CD8-positive, alpha-beta memory T cell (primary cell): Measurements from ENCODE around the gene WDR18. TPM values are rescaled to one million over a fixed set of nuclear protein-coding genes. Genes with fewer than 3 reads are reported as not detected.
"Not testable (repeated sequence)": the region's sequence is repeated elsewhere in the genome, so short reads cannot be mapped to it uniquely, and the experiment has no call there.

Experiments
- CTCF ChIA-PET: fragments of 350-600 bp; sonication (Branson Sonifier 250); formaldehyde crosslinking; loops from one replicate; lab custom pipeline; 2021; ENCODE audit warnings: antibody characterized with exemption; lab: Charles Lee
- POLR2A ChIA-PET: fragments of 350-600 bp; sonication (Branson Sonifier 250); formaldehyde crosslinking; loops from one replicate; lab custom pipeline; 2021; ENCODE audit warnings: antibody characterized with exemption; lab: Charles Lee
- DNase-seq, 5 donors: peaks; one replicate each; pipeline versions ENCODE4 v3.0.0 to v3.0.0-alpha.2; 2020 to 2022; ENCODE audit warnings: mixed read lengths in 1 of 5
- H3K27ac ChIP-seq: one replicate; pipeline ENCODE4 v1.7.0; 2013; ENCODE audit warnings: low read depth, mild to moderate bottlenecking, low read length, moderate library complexity
- H3K27me3 ChIP-seq: 2 replicates; pipeline ENCODE4 v1.7.0; 2013; ENCODE audit warnings: low read length, mild to moderate bottlenecking; ENCODE audit not compliant: insufficient read depth, poor library complexity, severe bottlenecking
- H3K36me3 ChIP-seq: 2 replicates; pipeline ENCODE4 v1.7.0; 2013; ENCODE audit warnings: mild to moderate bottlenecking, low read length, moderate library complexity; ENCODE audit not compliant: insufficient read depth
- H3K4me1 ChIP-seq: 2 replicates; pipeline ENCODE4 v1.7.0; 2013; ENCODE audit warnings: mild to moderate bottlenecking, low read length, moderate library complexity; ENCODE audit not compliant: insufficient read depth
- H3K4me3 ChIP-seq: 2 replicates; pipeline ENCODE4 v1.7.0; 2013; ENCODE audit warnings: mild to moderate bottlenecking, low read length
- H3K9me3 ChIP-seq: 2 replicates; pipeline ENCODE4 v1.7.0; 2013; ENCODE audit warnings: mild to moderate bottlenecking, low read length
- H3K27ac Mint-ChIP-seq, 8 donors: one replicate each; pipeline ENCODE4 v1.8.0; 2020 to 2021; ENCODE audit warnings: mixed read lengths in 8 of 8, mild to moderate bottlenecking in 6 of 8, inconsistent platforms in 3 of 8, moderate library complexity in 3 of 8
- H3K27me3 Mint-ChIP-seq, 2 donors: one replicate each; pipeline ENCODE4 v1.8.0; 2020 to 2021; ENCODE audit warnings: mixed read lengths in 2 of 2, mild to moderate bottlenecking in 1 of 2, moderate library complexity in 1 of 2
- H3K36me3 Mint-ChIP-seq, 3 donors: one replicate each; pipeline ENCODE4 v1.8.0; 2020 to 2021; ENCODE audit warnings: mixed read lengths in 3 of 3, inconsistent platforms in 1 of 3, mild to moderate bottlenecking in 1 of 3
- H3K4me1 Mint-ChIP-seq, 3 donors: one replicate each; pipeline ENCODE4 v1.8.0; 2020 to 2021; ENCODE audit warnings: mixed read lengths in 3 of 3, inconsistent platforms in 1 of 3, mild to moderate bottlenecking in 1 of 3
- H3K4me3 Mint-ChIP-seq, 7 donors: one replicate each; pipeline ENCODE4 v1.8.0; 2020 to 2021; ENCODE audit warnings: mixed read lengths in 7 of 7, mild to moderate bottlenecking in 6 of 7, moderate library complexity in 4 of 7, inconsistent platforms in 2 of 7
- H3K9me3 Mint-ChIP-seq, 5 donors: one replicate each; pipeline ENCODE4 v1.8.0; 2020 to 2022; ENCODE audit warnings: mixed read lengths in 5 of 5, mild to moderate bottlenecking in 3 of 5, moderate library complexity in 2 of 5, inconsistent platforms in 1 of 5
- polyA plus RNA-seq: library from polyadenylated mRNA; unstranded; fragments of 300-500 nt; fragmentation: Illumina TruSeq; gene quantifications from one replicate; pipeline ENCODE4 v1.2.3, GENCODE V29; 2021
- total RNA-seq, 2 experiments: library from RNA; stranded (reverse); gene quantifications; one replicate each; pipeline ENCODE4 v1.2.3, GENCODE V29; 2021

The WDR18 gene
- total and polyA plus RNA-seq, 3 experiments from 2014 or later = 61.3 to 133 (median 108) TPM

- no peak for DNase-seq
- Mint-ChIP-seq H3K9me3 (peaks cover 0 to 3% (median 0%) of the 10 kb centered on the region in 5 donors), H3K36me3 (peaks cover 0 to 25% (median 0%) of the 10 kb centered on the region in 3 donors), H3K27ac (peak overlapping the region; percentile 82 to 99 (median 92)), H3K4me1 (peaks cover 22 to 60% (median 38%) of the 10 kb centered on the region in 3 donors), H3K27me3 (peaks cover 0 to 6% of the 10 kb centered on the region in 2 donors), H3K4me3 (peak overlapping the region; percentile 76 to 95 (median 89))
- ChIA-PET POLR2A (interaction anchor here (1.0 to 1.3 kb wide), 2 partner anchors 11 to 16 kb away, joined by 3 to 4 read pairs; no protein-coding TSS in a partner anchor), CTCF (interaction anchor here (1.0 to 4.2 kb wide), 8 partner anchors 9 to 99 kb away, joined by 3 to 15 read pairs (median 3); partner anchors contain the start of genes ARHGAP45, POLR2E and WDR18)
- Histone ChIP-seq H3K4me3 (peak overlapping the region; percentile 71), H3K36me3 (peaks cover 5% of the 10 kb centered on the region), H3K9me3 (no peaks in the 10 kb centered on the region), H3K27ac (peak overlapping the region; percentile 97), H3K4me1 (peaks cover 60% of the 10 kb centered on the region), H3K27me3 (no peaks in the 10 kb centered on the region)
These were observed 35.4 kb downstream of the WDR18 start for GRCh38 chr19:1019616-1019961.

DNA sequence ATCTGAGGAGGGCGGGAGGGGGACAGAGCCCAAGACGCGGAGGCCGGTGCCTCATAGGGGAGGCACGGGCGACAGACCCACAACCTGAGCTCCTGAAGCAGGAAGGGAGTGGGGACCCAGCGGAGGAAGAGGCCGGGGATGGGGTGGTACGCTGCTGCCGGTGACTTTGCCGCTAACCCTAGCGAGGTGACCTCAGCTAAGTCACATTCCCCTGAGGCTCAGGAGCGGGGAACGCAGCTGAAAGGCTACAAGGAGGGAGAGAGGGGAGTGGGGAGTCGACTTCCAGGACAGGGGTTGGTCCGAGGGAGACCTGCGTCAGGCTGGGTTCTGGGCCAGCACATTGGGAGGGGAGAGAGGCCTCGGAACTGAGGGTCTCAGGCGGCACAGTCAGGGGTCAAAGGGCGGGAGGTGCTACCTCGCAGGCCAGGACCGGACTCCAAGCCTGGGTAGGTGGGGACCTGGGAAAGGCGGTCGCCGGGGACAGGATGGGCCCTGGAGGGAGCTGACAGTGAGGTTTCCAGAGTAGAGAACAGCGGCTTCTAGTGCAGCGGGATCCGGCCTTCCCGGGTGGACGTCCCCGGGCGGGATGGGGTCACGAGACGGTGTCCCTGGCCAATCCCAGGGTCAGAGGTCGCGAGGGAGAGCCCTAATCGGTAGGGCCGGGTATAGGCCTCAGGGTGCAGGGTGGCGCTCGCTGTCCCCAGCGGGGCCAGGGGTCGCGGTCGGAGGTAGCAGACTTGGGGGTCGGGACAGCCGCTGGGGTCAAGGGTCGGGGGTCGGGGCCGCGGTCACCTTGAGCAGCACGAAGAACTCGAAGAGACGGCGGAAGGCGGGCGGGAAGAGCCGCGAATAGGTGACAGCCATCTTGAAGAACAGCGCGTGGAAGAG lies 36.1 kb downstream of the WDR18 start:
- CTCF ChIA-PET = interaction anchor here (1.0 to 4.2 kb wide), 9 partner anchors 9 to 99 kb away, joined by 3 to 15 read pairs (median 3); partner anchors contain the start of genes ARHGAP45, POLR2E and WDR18
- H3K27ac ChIP-seq = peak overlapping the region; percentile 97
- no peaks in the 10 kb centered on the region for H3K27me3 ChIP-seq
- peaks cover 0 to 6% of the 10 kb centered on the region in 2 donors for H3K27me3 Mint-ChIP-seq
- DNase-seq = peak in 1 of 5 donors; percentile 70
- peaks cover 0 to 3% (median 0%) of the 10 kb centered on the region in 5 donors for H3K9me3 Mint-ChIP-seq
- H3K4me3 ChIP-seq = peak overlapping the region; percentile 71
- H3K36me3 Mint-ChIP-seq = peaks cover 0 to 25% (median 0%) of the 10 kb centered on the region in 3 donors
- no peaks in the 10 kb centered on the region for H3K9me3 ChIP-seq
- H3K36me3 ChIP-seq = peaks cover 5% of the 10 kb centered on the region
- peak overlapping the region; percentile 82 to 99 (median 92) for H3K27ac Mint-ChIP-seq
- POLR2A ChIA-PET = interaction anchor here (1.0 to 1.9 kb wide), 5 partner anchors 10 to 68 kb away, joined by 3 to 18 read pairs (median 12); partner anchors contain the start of gene ARHGAP45
- H3K4me1 Mint-ChIP-seq = peaks cover 23 to 63% (median 41%) of the 10 kb centered on the region in 3 donors
- H3K4me3 Mint-ChIP-seq = peak overlapping the region; percentile 76 to 95 (median 89)
- H3K4me1 ChIP-seq = peaks cover 60% of the 10 kb centered on the region

DNA sequence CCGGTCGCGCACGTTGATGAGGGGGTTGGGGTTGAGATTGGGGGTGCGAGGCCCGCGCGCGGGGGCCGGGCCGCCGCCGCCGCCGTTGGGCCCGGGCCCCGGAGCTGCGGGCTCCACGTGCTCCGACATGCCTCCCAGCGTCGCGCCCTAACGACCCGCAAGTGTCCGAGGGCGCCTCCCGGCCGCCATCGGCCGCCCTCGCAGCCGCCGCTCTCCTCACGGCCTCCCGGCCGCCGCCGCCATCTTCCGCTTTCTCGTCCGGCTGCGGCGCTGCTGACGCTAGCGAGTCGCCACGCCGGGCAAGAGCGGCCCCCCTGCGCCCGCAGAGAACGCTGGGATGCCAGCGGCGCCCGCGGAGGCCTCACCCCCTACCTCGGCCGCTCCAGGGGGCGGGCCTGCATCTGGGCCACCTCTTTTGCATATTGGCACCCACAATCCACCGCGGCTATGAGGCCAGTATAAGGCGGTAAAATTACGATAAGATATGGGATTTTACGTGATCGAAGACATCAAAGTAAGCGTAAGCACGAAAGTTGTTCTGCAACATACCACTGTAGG lies 36.8 kb downstream of the WDR18 start, which contains the start of gene TMEM259:
TMEM259 (minus strand) TSS at position 256 of the 558 bp plus-strand sequence; CDS start at position 129, 127 bp downstream.
- ChIA-PET CTCF (interaction anchor here (0.7 to 4.2 kb wide), 11 partner anchors 10 to 223 kb away, joined by 3 to 15 read pairs (median 5); partner anchors contain the start of genes ABCA7, ARHGAP45, GRIN3B and WDR18), POLR2A (interaction anchor here (0.6 to 2.6 kb wide), 16 partner anchors 8 to 392 kb away, joined by 3 to 24 read pairs (median 6); partner anchors contain the start of genes ABCA7, ARHGAP45, CIRBP and GPX4)
- peak; percentile 96 to 99 (median 98) for DNase-seq
- Histone ChIP-seq H3K4me3 (peak within 1 kb of the TSS; percentile 71), H3K4me1 (peaks cover 59% of the 10 kb centered on the region), H3K36me3 (peaks cover 5% of the 10 kb centered on the region), H3K9me3 (no peaks in the 10 kb centered on the region), H3K27ac (peak within 1 kb of the TSS; percentile 97), H3K27me3 (no peaks in the 10 kb centered on the region)
- Mint-ChIP-seq H3K27ac (peak within 1 kb of the TSS; percentile 98 to 100 (median 99)), H3K9me3 (peaks cover 0 to 3% (median 0%) of the 10 kb centered on the region in 5 donors), H3K27me3 (peaks cover 0 to 6% of the 10 kb centered on the region in 2 donors), H3K4me1 (peaks cover 24 to 60% (median 44%) of the 10 kb centered on the region in 3 donors), H3K4me3 (peak within 1 kb of the TSS; percentile 76 to 95 (median 89)), H3K36me3 (peaks cover 0 to 22% (median 0%) of the 10 kb centered on the region in 3 donors)

DNA sequence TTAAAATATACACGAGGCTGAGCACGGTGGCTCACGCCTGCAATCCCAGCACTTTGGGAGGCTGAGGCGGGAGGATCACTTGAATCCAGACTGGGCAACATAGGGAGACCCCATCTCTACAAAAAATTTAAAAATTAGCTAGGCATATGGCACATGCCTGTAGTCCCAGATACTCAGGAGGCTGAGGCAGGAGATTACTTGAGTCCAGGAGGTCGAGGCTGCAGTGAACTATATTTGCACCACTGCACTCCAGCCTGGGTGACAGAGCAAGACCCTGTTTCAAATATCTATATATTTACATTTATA lies 39.7 kb downstream of the WDR18 start:
- Mint-ChIP-seq H3K36me3 (peaks cover 0 to 23% (median 0%) of the 10 kb centered on the region in 3 donors), H3K27ac (peak overlapping the region in 2 of 8 donors; percentile 42 to 43), H3K4me1 (peaks cover 18 to 46% (median 29%) of the 10 kb centered on the region in 3 donors), H3K4me3 (peak overlapping the region in 2 of 7 donors; percentile 56 to 70)
- H3K9me3 Mint-ChIP-seq, H3K27me3 Mint-ChIP-seq, H3K36me3 ChIP-seq, H3K9me3 ChIP-seq, H3K4me3 ChIP-seq, DNase-seq, H3K27ac ChIP-seq, H3K27me3 ChIP-seq: not testable (repeated sequence)
- ChIA-PET POLR2A (interaction anchor here (0.6 kb wide), 1 partner anchor 707 kb away, joined by 4 read pairs; no protein-coding TSS in a partner anchor), CTCF (interaction anchor here (1.2 to 2.2 kb wide), 2 partner anchors 41 to 56 kb away, joined by 4 to 7 read pairs; no protein-coding TSS in a partner anchor)
- peaks cover 34% of the 10 kb centered on the region for H3K4me1 ChIP-seq

GRCh38 chr19:1025080-1025479 lies 40.9 kb downstream of the WDR18 start:
- not testable (repeated sequence) for H3K27me3 Mint-ChIP-seq, H3K27ac ChIP-seq, H3K4me3 ChIP-seq, H3K27me3 ChIP-seq, DNase-seq, H3K9me3 Mint-ChIP-seq, H3K9me3 ChIP-seq, H3K36me3 ChIP-seq
- Mint-ChIP-seq H3K36me3 (peaks cover 0 to 23% (median 0%) of the 10 kb centered on the region in 3 donors), H3K27ac (peak overlapping the region in 4 of 8 donors; percentile 6 to 58 (median 52)), H3K4me3 (peak overlapping the region in 5 of 7 donors; percentile 48 to 84 (median 63)), H3K4me1 (peaks cover 22 to 40% (median 27%) of the 10 kb centered on the region in 3 donors)
- peaks cover 34% of the 10 kb centered on the region for H3K4me1 ChIP-seq
- CTCF ChIA-PET = interaction anchor here (1.3 to 8.4 kb wide), 2 partner anchors 15 to 41 kb away, joined by 4 to 62 read pairs; partner anchors contain the start of genes ABCA7 and ARHGAP45
- POLR2A ChIA-PET = interaction anchor here (0.7 to 9.2 kb wide), 7 partner anchors 14 to 828 kb away, joined by 3 to 143 read pairs (median 6); partner anchors contain the start of genes ABCA7 and ARHGAP45

- H3K4me1 Mint-ChIP-seq = peaks cover 28 to 47% (median 34%) of the 10 kb centered on the region in 3 donors
- peak within 1 kb of the TSS; percentile 82 to 99 (median 96) for H3K27ac Mint-ChIP-seq
- peaks cover 0 to 1% (median 0%) of the 10 kb centered on the region in 5 donors for H3K9me3 Mint-ChIP-seq
- no peaks in the 10 kb centered on the region for H3K36me3 ChIP-seq
- no peaks in the 10 kb centered on the region for H3K27me3 ChIP-seq
- peaks cover 0 to 27% (median 7%) of the 10 kb centered on the region in 3 donors for H3K36me3 Mint-ChIP-seq
- peak; percentile 58 to 71 (median 68) for DNase-seq
- peak within 1 kb of the TSS; percentile 95 to 99 (median 98) for H3K4me3 Mint-ChIP-seq
- H3K9me3 ChIP-seq = no peaks in the 10 kb centered on the region
- POLR2A ChIA-PET = interaction anchor here (0.7 to 9.2 kb wide), 12 partner anchors 9 to 100 kb away, joined by 3 to 143 read pairs (median 8); partner anchors contain the start of genes ABCA7 and ARHGAP45
- peaks cover 40% of the 10 kb centered on the region for H3K4me1 ChIP-seq
- H3K27me3 Mint-ChIP-seq = peaks cover 0 to 8% of the 10 kb centered on the region in 2 donors
- CTCF ChIA-PET = interaction anchor here (0.8 to 8.4 kb wide), 13 partner anchors 10 to 240 kb away, joined by 3 to 62 read pairs (median 4); partner anchors contain the start of genes ABCA7, ARHGAP45 and WDR18
- peak within 1 kb of the TSS; percentile 92 for H3K4me3 ChIP-seq
- H3K27ac ChIP-seq = peak within 1 kb of the TSS; percentile 89
These were observed 42.0 kb downstream of the WDR18 start, which contains the start of gene CNN2 for GRCh38 chr19:1025960-1026782. Gene CNN2 (plus strand): TSS chr19:1026608. CDS start chr19:1026662, 54 bp downstream.
